ENCODE measurements around the gene OPALIN.

DNA sequence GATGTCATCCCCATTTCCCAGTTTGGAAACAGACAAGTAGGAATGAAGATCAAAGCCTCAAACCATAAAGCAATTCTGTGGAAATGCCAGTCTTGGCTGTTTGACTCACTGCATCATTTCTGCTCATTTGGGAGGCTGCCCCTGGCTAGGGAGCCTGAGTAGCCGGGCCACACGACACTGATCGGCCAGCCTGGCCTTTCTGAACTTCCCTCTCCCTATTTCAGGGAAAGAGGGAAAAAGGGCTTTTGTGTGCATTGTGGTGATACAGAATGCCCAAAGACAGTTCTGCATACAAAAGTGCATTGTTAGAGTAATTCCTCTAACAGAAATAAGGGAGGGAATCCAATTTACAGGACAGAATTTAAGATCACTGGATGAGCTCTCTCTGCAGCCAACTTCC lies 41.7 kb upstream of the OPALIN start:
- TF ChIP-seq, protein P1, sequence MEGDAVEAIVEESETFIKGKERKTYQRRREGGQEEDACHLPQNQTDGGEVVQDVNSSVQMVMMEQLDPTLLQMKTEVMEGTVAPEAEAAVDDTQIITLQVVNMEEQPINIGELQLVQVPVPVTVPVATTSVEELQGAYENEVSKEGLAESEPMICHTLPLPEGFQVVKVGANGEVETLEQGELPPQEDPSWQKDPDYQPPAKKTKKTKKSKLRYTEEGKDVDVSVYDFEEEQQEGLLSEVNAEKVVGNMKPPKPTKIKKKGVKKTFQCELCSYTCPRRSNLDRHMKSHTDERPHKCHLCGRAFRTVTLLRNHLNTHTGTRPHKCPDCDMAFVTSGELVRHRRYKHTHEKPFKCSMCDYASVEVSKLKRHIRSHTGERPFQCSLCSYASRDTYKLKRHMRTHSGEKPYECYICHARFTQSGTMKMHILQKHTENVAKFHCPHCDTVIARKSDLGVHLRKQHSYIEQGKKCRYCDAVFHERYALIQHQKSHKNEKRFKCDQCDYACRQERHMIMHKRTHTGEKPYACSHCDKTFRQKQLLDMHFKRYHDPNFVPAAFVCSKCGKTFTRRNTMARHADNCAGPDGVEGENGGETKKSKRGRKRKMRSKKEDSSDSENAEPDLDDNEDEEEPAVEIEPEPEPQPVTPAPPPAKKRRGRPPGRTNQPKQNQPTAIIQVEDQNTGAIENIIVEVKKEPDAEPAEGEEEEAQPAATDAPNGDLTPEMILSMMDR (IDR thresholded peaks at IDR 0.05; ENCODE audit: insufficient read depth, low read length, poor library complexity, severe bottlenecking): no peak
- no peak for TF ChIP-seq EZH2phosphoT487 (conservative IDR thresholded peaks at IDR 0.05; ENCODE audit: low read length)

Measured in SU-DHL-6 (cell line).